ENCODE data around the gene VRK1.

DNA sequence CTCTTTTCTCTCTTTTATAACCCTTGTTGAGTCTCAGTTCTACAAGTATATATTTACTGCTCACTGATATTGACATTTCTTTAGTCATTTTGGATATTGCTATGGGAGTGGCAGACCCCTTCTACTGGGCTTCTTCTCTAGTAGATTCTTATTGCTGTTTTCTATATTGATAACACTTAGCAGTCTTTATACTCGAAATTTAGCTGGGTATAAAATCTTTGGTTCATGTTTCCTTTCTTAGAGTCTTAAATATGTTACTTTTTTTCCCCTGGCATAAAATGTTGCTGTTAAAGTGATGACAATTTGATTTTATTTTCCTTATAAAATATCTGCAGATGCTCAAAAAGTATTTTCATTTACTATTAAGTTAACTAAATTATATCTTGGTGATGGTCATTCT lies 32.6 kb downstream of the VRK1 start:
- TF ChIP-seq, protein P1, sequence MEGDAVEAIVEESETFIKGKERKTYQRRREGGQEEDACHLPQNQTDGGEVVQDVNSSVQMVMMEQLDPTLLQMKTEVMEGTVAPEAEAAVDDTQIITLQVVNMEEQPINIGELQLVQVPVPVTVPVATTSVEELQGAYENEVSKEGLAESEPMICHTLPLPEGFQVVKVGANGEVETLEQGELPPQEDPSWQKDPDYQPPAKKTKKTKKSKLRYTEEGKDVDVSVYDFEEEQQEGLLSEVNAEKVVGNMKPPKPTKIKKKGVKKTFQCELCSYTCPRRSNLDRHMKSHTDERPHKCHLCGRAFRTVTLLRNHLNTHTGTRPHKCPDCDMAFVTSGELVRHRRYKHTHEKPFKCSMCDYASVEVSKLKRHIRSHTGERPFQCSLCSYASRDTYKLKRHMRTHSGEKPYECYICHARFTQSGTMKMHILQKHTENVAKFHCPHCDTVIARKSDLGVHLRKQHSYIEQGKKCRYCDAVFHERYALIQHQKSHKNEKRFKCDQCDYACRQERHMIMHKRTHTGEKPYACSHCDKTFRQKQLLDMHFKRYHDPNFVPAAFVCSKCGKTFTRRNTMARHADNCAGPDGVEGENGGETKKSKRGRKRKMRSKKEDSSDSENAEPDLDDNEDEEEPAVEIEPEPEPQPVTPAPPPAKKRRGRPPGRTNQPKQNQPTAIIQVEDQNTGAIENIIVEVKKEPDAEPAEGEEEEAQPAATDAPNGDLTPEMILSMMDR (IDR thresholded peaks at IDR 0.05), result no peak
- TF ChIP-seq POLR2A (IDR thresholded peaks at IDR 0.05), result no peak
- no peak for TF ChIP-seq EP300 (IDR thresholded peaks at IDR 0.05)

Data from upper lobe of left lung (tissue), 4 donors.